CD14-positive monocyte (primary cell): ENCODE results near the gene GPS1. TPM values are rescaled to one million over a fixed set of nuclear protein-coding genes. Genes with fewer than 3 reads are reported as not detected.

Source experiments
- DNase-seq, 3 donors: peaks; one replicate each; pipeline ENCODE4 v3.0.0-alpha.2; 2011 to 2022
- H2AFZ ChIP-seq: 2 replicates; pipeline ENCODE4 v1.6.0; 2012; ENCODE audit warnings: mild to moderate bottlenecking, low read depth, low read length, inconsistent platforms; ENCODE audit not compliant: insufficient read depth, poor library complexity, severe bottlenecking
- H3K27ac ChIP-seq, 2 donors: 1 replicate in 1 of 2; 2 replicates in 1 of 2; pipeline ENCODE4 v1.5.1; 2012 to 2013; ENCODE audit warnings: low read length in 2 of 2, control low read depth in 1 of 2, inconsistent platforms in 1 of 2, low read depth in 1 of 2, mild to moderate bottlenecking in 1 of 2
- H3K27me3 ChIP-seq, 2 donors: one replicate each; pipeline versions ENCODE4 v1.6.0 to v1.6.1; 2011 to 2013; ENCODE audit warnings: low read length in 2 of 2; ENCODE audit not compliant: control insufficient read depth in 2 of 2, insufficient read depth in 2 of 2
- H3K36me3 ChIP-seq, 2 donors: replicated peaks in 1 of 2; 1 replicate in 1 of 2; 2 replicates in 1 of 2; pipeline versions ENCODE4 v1.5.1 to v1.6.1; 2012 to 2013; ENCODE audit warnings: low read length in 2 of 2, control low read depth in 1 of 2, inconsistent platforms in 1 of 2, mild to moderate bottlenecking in 1 of 2; ENCODE audit not compliant: insufficient read depth in 2 of 2, control insufficient read depth in 1 of 2
- H3K4me1 ChIP-seq, 2 donors: 1 replicate in 1 of 2; 2 replicates in 1 of 2; pipeline versions ENCODE4 v1.5.1 to v1.6.1; 2012 to 2013; ENCODE audit warnings: low read length in 2 of 2, control low read depth in 1 of 2, inconsistent platforms in 1 of 2, mild to moderate bottlenecking in 1 of 2, moderate library complexity in 1 of 2; ENCODE audit not compliant: insufficient read depth in 2 of 2, control insufficient read depth in 1 of 2
- H3K4me2 ChIP-seq: replicated peaks from 2 replicates; pipeline ENCODE3; 2012; ENCODE audit warnings: low read length, moderate library complexity, mild to moderate bottlenecking; ENCODE audit not compliant: poor library complexity, severe bottlenecking; ENCODE audit errors: extremely low read depth
- H3K4me3 ChIP-seq, 3 experiments: fragments of 200-600 bp in 1 of 3; sonication (generic) in 1 of 3; replicated peaks in 1 of 3; 1 replicate in 2 of 3; 2 replicates in 1 of 3; pipeline ENCODE4 v1.5.1; 2011 to 2013; ENCODE audit warnings: low read length in 3 of 3, mild to moderate bottlenecking in 3 of 3, control low read depth in 2 of 3, low read depth in 2 of 3, inconsistent platforms in 1 of 3, moderate library complexity in 1 of 3
- H3K79me2 ChIP-seq: 2 replicates; pipeline ENCODE4 v1.6.0; 2012; ENCODE audit warnings: mild to moderate bottlenecking, control low read depth, inconsistent platforms, low read length, moderate library complexity; ENCODE audit not compliant: insufficient read depth
- H3K9ac ChIP-seq: 2 replicates; pipeline ENCODE4 v1.6.0; 2017; ENCODE audit warnings: low read length, mild to moderate bottlenecking; ENCODE audit not compliant: insufficient read depth, poor library complexity, severe bottlenecking
- H3K9me3 ChIP-seq, 2 donors: replicated peaks in 1 of 2; 1 replicate in 1 of 2; 2 replicates in 1 of 2; pipeline versions ENCODE4 v1.5.1 to v1.6.1; 2012 to 2013; ENCODE audit warnings: low read length in 2 of 2, control low read depth in 1 of 2; ENCODE audit not compliant: control insufficient read depth in 1 of 2, insufficient read depth in 1 of 2
- H4K20me1 ChIP-seq: 2 replicates; pipeline ENCODE4 v1.6.0; 2012; ENCODE audit warnings: mild to moderate bottlenecking, low read length, control low read depth, moderate library complexity; ENCODE audit not compliant: insufficient read depth
- H3K27ac Mint-ChIP-seq, 7 donors: one replicate each; pipeline ENCODE4 v1.8.0; 2020; ENCODE audit warnings: mild to moderate bottlenecking in 7 of 7, mixed read lengths in 7 of 7, moderate library complexity in 6 of 7, inconsistent platforms in 2 of 7
- H3K27me3 Mint-ChIP-seq, 3 donors: one replicate each; pipeline ENCODE4 v1.8.0; 2021 to 2022; ENCODE audit warnings: low read depth in 3 of 3, mild to moderate bottlenecking in 3 of 3, mixed read lengths in 3 of 3, moderate library complexity in 3 of 3, inconsistent platforms in 1 of 3
- H3K36me3 Mint-ChIP-seq, 2 donors: one replicate each; pipeline ENCODE4 v1.8.0; 2020; ENCODE audit warnings: mixed read lengths in 2 of 2, inconsistent platforms in 1 of 2, mild to moderate bottlenecking in 1 of 2
- H3K4me1 Mint-ChIP-seq: one replicate; pipeline ENCODE4 v1.8.0; 2020; ENCODE audit warnings: mild to moderate bottlenecking, mixed read lengths
- H3K4me3 Mint-ChIP-seq, 2 donors: one replicate each; pipeline ENCODE4 v1.8.0; 2020; ENCODE audit warnings: mild to moderate bottlenecking in 2 of 2, mixed read lengths in 2 of 2, moderate library complexity in 1 of 2
- H3K9me3 Mint-ChIP-seq, 7 donors: one replicate each; pipeline ENCODE4 v1.8.0; 2020 to 2022; ENCODE audit warnings: mixed read lengths in 7 of 7, mild to moderate bottlenecking in 6 of 7, moderate library complexity in 6 of 7, inconsistent platforms in 2 of 7
- CTCF ChIP-seq: fragments of 200-600 bp; IDR thresholded peaks from one replicate; pipeline ENCODE4 v1.8.0; 2022; ENCODE audit warnings: antibody characterized with exemption, mild to moderate bottlenecking
- WGBS: methylation state at CpG from one replicate; pipeline ENCODE4 v1.1.5; 2013; ENCODE audit warnings: missing lambda C conversion rate; ENCODE audit not compliant: insufficient coverage; 5-methylcytosine and 5-hydroxymethylcytosine counted together
- intact Hi-C, 2 donors: fragments of 100-400 bp; cut with micrococcal nuclease; formaldehyde crosslinking; loops; one replicate each; pipeline versions ENCODE4 v1.15.0 to v1.15.1; 2023
- polyA plus RNA-seq, 3 donors: library from polyadenylated mRNA; depleted of rRNA in 1 of 3; unstranded in 2 of 3; stranded (reverse) in 1 of 3; fragments of 300-500 nt in 2 of 3; fragments of >200 nt in 1 of 3; fragmentation: Illumina TruSeq in 2 of 3; gene quantifications; 1 replicate in 2 of 3; 2 replicates in 1 of 3; pipeline ENCODE4 v1.2.3, GENCODE V29; 2012 to 2021

The GPS1 gene
- polyA plus RNA-seq, 3 donors: 101 to 130 (median 110) TPM

- no peaks in the 10 kb centered on the region for H3K9me3 ChIP-seq
- peaks cover 7% of the 10 kb centered on the region for H4K20me1 ChIP-seq
- no peak overlapping the region for H3K9ac ChIP-seq
- no peak overlapping the region for H3K4me3 ChIP-seq
- no peak overlapping the region for H3K27ac Mint-ChIP-seq
- H3K79me2 ChIP-seq: no peaks in the 10 kb centered on the region
- H3K27me3 ChIP-seq: no peaks in the 10 kb centered on the region
- DNase-seq: no peak
- no peaks in the 10 kb centered on the region for H3K36me3 ChIP-seq
- no peak overlapping the region for H3K27ac ChIP-seq
- H3K27me3 Mint-ChIP-seq: peaks cover 0 to 3% (median 2%) of the 10 kb centered on the region in 3 donors
- H3K4me1 ChIP-seq: no peaks in the 10 kb centered on the region
- TF ChIP-seq CTCF: no peak
- WGBS: 96% methylated on average over 43 of the region's 53 CpGs
- H3K36me3 Mint-ChIP-seq: peaks cover 0 to 13% of the 10 kb centered on the region in 2 donors
- H3K9me3 Mint-ChIP-seq: no peaks in the 10 kb centered on the region
- no peak overlapping the region for H2AFZ ChIP-seq
- intact Hi-C loops: no loop called here
- no peaks in the 10 kb centered on the region for H3K4me1 Mint-ChIP-seq
- H3K4me3 Mint-ChIP-seq: no peak overlapping the region
- no peak overlapping the region for H3K4me2 ChIP-seq
These were observed 48.0 kb upstream of the GPS1 start for GRCh38 chr17:82003411-82004381.

GRCh38 chr17:82004517-82005455 lies 46.9 kb upstream of the GPS1 start:
- Mint-ChIP-seq H3K9me3 (no peaks in the 10 kb centered on the region), H3K4me3 (no peak overlapping the region), H3K27me3 (peaks cover 2 to 3% (median 2%) of the 10 kb centered on the region in 3 donors), H3K36me3 (peaks cover 0 to 10% of the 10 kb centered on the region in 2 donors), H3K4me1 (no peaks in the 10 kb centered on the region), H3K27ac (peak overlapping the region in 1 of 7 donors; percentile 58)
- no peak overlapping the region for H3K4me3 ChIP-seq
- H3K79me2 ChIP-seq: no peaks in the 10 kb centered on the region
- no peak overlapping the region for H3K27ac ChIP-seq
- no peaks in the 10 kb centered on the region for H3K4me1 ChIP-seq
- 85% methylated on average over 40 of the region's 41 CpGs for WGBS
- H2AFZ ChIP-seq: no peak overlapping the region
- H3K9me3 ChIP-seq: no peaks in the 10 kb centered on the region
- no peak for DNase-seq
- peaks cover 7% of the 10 kb centered on the region for H4K20me1 ChIP-seq
- peaks cover 0 to 7% of the 10 kb centered on the region in 2 donors for H3K36me3 ChIP-seq
- H3K27me3 ChIP-seq: no peaks in the 10 kb centered on the region
- intact Hi-C loops: no loop called here
- TF ChIP-seq CTCF: no peak
- H3K9ac ChIP-seq: no peak overlapping the region
- no peak overlapping the region for H3K4me2 ChIP-seq
